Measurements from ENCODE around the gene SRSF4. TPM values are rescaled to one million over a fixed set of nuclear protein-coding genes. Genes with fewer than 3 reads are reported as not detected.

Gene SRSF4
- total and polyA plus RNA-seq, 9 of the 15 experiments (the other 6 are each of a cell fraction or from before 2014, with no cell fraction given) = 15.9 to 132 (median 82.0) TPM

GRCh38 chr1:29195881-29196291 lies 14.2 kb upstream of the SRSF4 start:
- BruUV-seq (replicated peaks) = no TSS peak
- no peaks in the 10 kb centered on the region for H3K79me2 ChIP-seq (ENCODE audit: control insufficient read depth, insufficient read depth, low read length)
- ChIA-PET CTCF (ENCODE audit: low intra/inter-chr PET ratio) (no interaction called here), POLR2A (interaction anchor here (0.6 to 2.5 kb wide), 6 partner anchors 10 to 1555 kb away, joined by 3 to 20 read pairs (median 3); partner anchors contain the start of gene SRSF4)
- FAIRE-seq (no peak), DNase-seq (ENCODE audit: extremely low read depth in 1 of 4, low spot score in 3 of 4) (no peak), ATAC-seq (no peak)
- no peak overlapping the region for H3K4me3 ChIP-seq
- no peak overlapping the region for H3K4me2 ChIP-seq (ENCODE audit: insufficient read depth, low read length)
- 0 out of 2 replicates have a peak, but pooled peaks cover 2% of the 10 kb centered on the region for H3K9me3 ChIP-seq (replicated peaks; ENCODE audit: control insufficient read depth, insufficient read depth, low read depth, low read length)
- 95% methylated on average over 8 of the region's 8 CpGs for WGBS (ENCODE audit: insufficient coverage, low coverage, missing lambda C conversion rate)
- H3K4me1 ChIP-seq (replicated peaks in 1 of 2; ENCODE audit: control insufficient read depth in 2 of 2, insufficient read depth in 2 of 2, low read length in 2 of 2) = peaks cover under 1 to 3% of the 10 kb centered on the region in 2 experiments; a peak in 3 of 5 replicates
- TF ChIP-seq ARID3A (IDR thresholded peaks at IDR 0.05; ENCODE audit: borderline replicate concordance, low read depth, low read length) = no peak
- peak; percentile 70 for TF ChIP-seq NFIC (IDR thresholded peaks at IDR 0.05)
- no peak overlapping the region for H3K9ac ChIP-seq (ENCODE audit: insufficient read depth in 1 of 2, low read depth in 2 of 2, low read length in 2 of 2)
- H3K36me3 ChIP-seq (ENCODE audit: control insufficient read depth, insufficient read depth, low read length) = peaks cover 80% of the 10 kb centered on the region
- intact Hi-C loops (cut with micrococcal nuclease) = no loop called here
- H4K20me1 ChIP-seq (replicated peaks; ENCODE audit: control insufficient read depth, insufficient read depth, low read length) = no peaks in the 10 kb centered on the region
- no peaks in the 10 kb centered on the region for H3K9me1 ChIP-seq (ENCODE audit: control insufficient read depth, insufficient read depth, low read length)
- no peak overlapping the region for H3K27ac ChIP-seq (ENCODE audit: extremely low read depth, low read depth, low read length)
- in situ Hi-C loops (cut with MboI) = loop anchor here (5.0 kb wide), 1 partner anchor 314 kb away; no protein-coding TSS in a partner anchor
- no peaks in the 10 kb centered on the region for H3K27me3 ChIP-seq (ENCODE audit: control insufficient read depth in 2 of 2, insufficient read depth in 2 of 2, low read length in 2 of 2)
- no peak overlapping the region for H2AFZ ChIP-seq (ENCODE audit: low read depth, low read length)

- Histone ChIP-seq H3K4me3 (no peak overlapping the region), H3K9me1 (ENCODE audit: control insufficient read depth, insufficient read depth, low read length) (no peaks in the 10 kb centered on the region), H3K9ac (ENCODE audit: insufficient read depth in 1 of 2, low read depth in 2 of 2, low read length in 2 of 2) (peak overlapping the region in 1 of 2 experiments; percentile 6; a peak in 1 of 4 replicates), H3K4me1 (replicated peaks in 1 of 2; ENCODE audit: control insufficient read depth in 2 of 2, insufficient read depth in 2 of 2, low read length in 2 of 2) (peaks cover 0 to 3% of the 10 kb centered on the region in 2 experiments; a peak in 2 of 5 replicates), H3K4me2 (ENCODE audit: insufficient read depth, low read length) (no peak overlapping the region), H3K27me3 (ENCODE audit: control insufficient read depth in 2 of 2, insufficient read depth in 2 of 2, low read length in 2 of 2) (no peaks in the 10 kb centered on the region), H3K79me2 (ENCODE audit: control insufficient read depth, insufficient read depth, low read length) (no peaks in the 10 kb centered on the region), H3K27ac (ENCODE audit: extremely low read depth, low read depth, low read length) (no peak overlapping the region), H2AFZ (ENCODE audit: low read depth, low read length) (no peak overlapping the region), H3K9me3 (replicated peaks; ENCODE audit: control insufficient read depth, insufficient read depth, low read depth, low read length) (0 out of 2 replicates have a peak, but pooled peaks cover 3% of the 10 kb centered on the region), H3K36me3 (ENCODE audit: control insufficient read depth, insufficient read depth, low read length) (peaks cover 62% of the 10 kb centered on the region), H4K20me1 (replicated peaks; ENCODE audit: control insufficient read depth, insufficient read depth, low read length) (no peaks in the 10 kb centered on the region)
- 94% methylated on average over 8 of the region's 8 CpGs for WGBS (ENCODE audit: insufficient coverage, low coverage, missing lambda C conversion rate)
- intact Hi-C loops (cut with micrococcal nuclease) (no loop called here), in situ Hi-C loops (cut with MboI) (no loop called here)
- no TSS peak for BruUV-seq (replicated peaks)
- no peak for ATAC-seq
- DNase-seq (ENCODE audit: extremely low read depth in 1 of 4, low spot score in 3 of 4) = no peak
- TF ChIP-seq SNIP1 (IDR thresholded peaks at IDR 0.05; ENCODE audit: low read depth) (no peak), ARID4B (CRISPR knock-in tag; IDR thresholded peaks at IDR 0.05) (no peak), MAX (CRISPR knock-in tag; IDR thresholded peaks at IDR 0.05) (no peak), NCOA1 (IDR thresholded peaks at IDR 0.05; ENCODE audit: low read depth) (no peak), YY1 (IDR thresholded peaks at IDR 0.05; ENCODE audit: borderline replicate concordance in 1 of 3, control insufficient read depth in 1 of 3, extremely low read depth in 1 of 3, insufficient read depth in 3 of 3, insufficient read length in 1 of 3, insufficient replicate concordance in 2 of 3, low read depth in 1 of 3, low read length in 2 of 3) (no peak)
- CTCF ChIA-PET (ENCODE audit: low intra/inter-chr PET ratio) = no interaction called here
- POLR2A ChIA-PET = interaction anchor here (0.6 to 1.9 kb wide), 3 partner anchors 16 to 545 kb away, joined by 3 to 11 read pairs (median 4); partner anchors contain the start of gene RNU11
- FAIRE-seq = no peak
Measured at GRCh38 chr1:29193879-29194455, 12.3 kb upstream of the SRSF4 start.

All from K562 (cell line).